CD4-positive, alpha-beta memory T cell (primary cell): ENCODE measurements around the gene DCUN1D1. TPM values are rescaled to one million over a fixed set of nuclear protein-coding genes. Genes with fewer than 3 reads are reported as not detected.
A peak's percentile ranks its signal among the peaks of the same experiment; 100 is the strongest.

Experiments
- CTCF ChIA-PET: fragments of 350-600 bp; sonication (Branson Sonifier 250); formaldehyde crosslinking; loops from one replicate; lab custom pipeline; 2021; ENCODE audit warnings: inconsistent platforms; ENCODE audit not compliant: partially characterized antibody; lab: Charles Lee
- POLR2A ChIA-PET: fragments of 350-600 bp; sonication (Branson Sonifier 250); formaldehyde crosslinking; loops from one replicate; lab custom pipeline; 2021; ENCODE audit not compliant: partially characterized antibody; lab: Charles Lee
- DNase-seq, 5 donors: peaks; one replicate each; pipeline versions ENCODE4 v3.0.0 to v3.0.0-alpha.2; 2020 to 2022; ENCODE audit warnings: mixed read lengths in 1 of 5
- H3K27ac ChIP-seq: one replicate; pipeline ENCODE4 v1.7.0; 2013; ENCODE audit warnings: low read depth, low read length
- H3K27me3 ChIP-seq: 2 replicates; pipeline ENCODE4 v1.7.0; 2013; ENCODE audit warnings: mild to moderate bottlenecking, low read length, moderate library complexity; ENCODE audit not compliant: insufficient read depth
- H3K36me3 ChIP-seq: 2 replicates; pipeline ENCODE4 v1.7.0; 2013; ENCODE audit warnings: mild to moderate bottlenecking, low read length, moderate library complexity; ENCODE audit not compliant: insufficient read depth
- H3K4me1 ChIP-seq: 2 replicates; pipeline ENCODE4 v1.7.0; 2013; ENCODE audit warnings: mild to moderate bottlenecking, low read length, moderate library complexity; ENCODE audit not compliant: insufficient read depth
- H3K4me3 ChIP-seq, 2 donors: one replicate each; pipeline ENCODE4 v1.7.0; 2013; ENCODE audit warnings: low read length in 2 of 2, mild to moderate bottlenecking in 1 of 2
- H3K9me3 ChIP-seq, 2 donors: one replicate each; pipeline ENCODE4 v1.7.0; 2013; ENCODE audit warnings: low read length in 2 of 2, control low read depth in 1 of 2; ENCODE audit not compliant: control insufficient read depth in 1 of 2
- H3K27ac Mint-ChIP-seq, 7 donors: one replicate each; pipeline ENCODE4 v1.8.0; 2020 to 2021; ENCODE audit warnings: mixed read lengths in 7 of 7, mild to moderate bottlenecking in 6 of 7, inconsistent platforms in 3 of 7, moderate library complexity in 3 of 7
- H3K27me3 Mint-ChIP-seq, 2 donors: one replicate each; pipeline ENCODE4 v1.8.0; 2020 to 2021; ENCODE audit warnings: mixed read lengths in 2 of 2
- H3K36me3 Mint-ChIP-seq, 2 donors: one replicate each; pipeline ENCODE4 v1.8.0; 2020 to 2021; ENCODE audit warnings: mixed read lengths in 2 of 2, inconsistent platforms in 1 of 2, mild to moderate bottlenecking in 1 of 2
- H3K4me1 Mint-ChIP-seq, 4 donors: one replicate each; pipeline ENCODE4 v1.8.0; 2020 to 2021; ENCODE audit warnings: mixed read lengths in 4 of 4, mild to moderate bottlenecking in 1 of 4
- H3K4me3 Mint-ChIP-seq, 8 donors: one replicate each; pipeline ENCODE4 v1.8.0; 2020 to 2021; ENCODE audit warnings: mixed read lengths in 8 of 8, mild to moderate bottlenecking in 7 of 8, moderate library complexity in 6 of 8, inconsistent platforms in 3 of 8
- H3K9me3 Mint-ChIP-seq, 8 donors: one replicate each; pipeline ENCODE4 v1.8.0; 2020 to 2021; ENCODE audit warnings: mixed read lengths in 8 of 8, mild to moderate bottlenecking in 5 of 8, inconsistent platforms in 3 of 8, moderate library complexity in 1 of 8
- intact Hi-C: fragments of 100-400 bp; cut with micrococcal nuclease; formaldehyde crosslinking; loops from one replicate; pipeline ENCODE4 v1.15.1; 2023
- polyA plus RNA-seq, 2 donors: library from polyadenylated mRNA; unstranded; fragments of 300-500 nt; fragmentation: Illumina TruSeq; gene quantifications; one replicate each; pipeline ENCODE4 v1.2.3, GENCODE V29; 2021
- total RNA-seq, 2 experiments: library from RNA; stranded (reverse); gene quantifications; one replicate each; pipeline ENCODE4 v1.2.3, GENCODE V29; 2021

Gene DCUN1D1
- total and polyA plus RNA-seq, 4 experiments from 2014 or later = 26.1 to 36.4 (median 32.7) TPM

DNA sequence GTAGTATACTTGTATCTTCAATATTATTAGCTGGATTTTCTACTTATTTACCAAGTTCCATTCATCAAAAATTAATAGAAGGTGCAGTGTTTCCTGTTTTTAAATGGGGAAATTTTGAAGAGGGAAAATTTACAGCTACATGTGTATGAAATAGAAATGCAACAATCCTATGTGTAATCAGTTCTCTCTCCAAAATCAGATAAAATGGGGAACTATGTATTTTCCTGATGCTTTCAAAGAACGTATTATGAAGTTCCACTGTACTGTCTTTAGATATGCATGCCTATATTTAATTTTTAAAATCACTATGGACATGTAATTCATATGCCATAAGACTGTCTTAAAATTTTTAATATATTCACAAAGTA lies 43.4 kb downstream of the DCUN1D1 start:
- H3K9me3 Mint-ChIP-seq = peaks cover 0 to 14% (median 4%) of the 10 kb centered on the region in 8 donors
- Histone ChIP-seq H3K27ac (no peak overlapping the region), H3K9me3 (no peaks in the 10 kb centered on the region), H3K4me1 (peaks cover 33% of the 10 kb centered on the region), H3K4me3 (no peak overlapping the region), H3K27me3 (no peaks in the 10 kb centered on the region), H3K36me3 (no peaks in the 10 kb centered on the region)
- intact Hi-C loops = no loop called here
- ChIA-PET POLR2A (no interaction called here), CTCF (interaction anchor here (1.5 kb wide), 1 partner anchor 16 kb away, joined by 4 read pairs; no protein-coding TSS in a partner anchor)
- no peak for DNase-seq
- H3K27ac Mint-ChIP-seq = peak overlapping the region in 2 of 7 donors; percentile 24 to 29
- H3K4me1 Mint-ChIP-seq = peaks cover 29 to 45% (median 33%) of the 10 kb centered on the region in 4 donors
- H3K27me3 Mint-ChIP-seq = no peaks in the 10 kb centered on the region
- H3K4me3 Mint-ChIP-seq = no peak overlapping the region
- H3K36me3 Mint-ChIP-seq = peaks cover 0 to 4% of the 10 kb centered on the region in 2 donors

DNA sequence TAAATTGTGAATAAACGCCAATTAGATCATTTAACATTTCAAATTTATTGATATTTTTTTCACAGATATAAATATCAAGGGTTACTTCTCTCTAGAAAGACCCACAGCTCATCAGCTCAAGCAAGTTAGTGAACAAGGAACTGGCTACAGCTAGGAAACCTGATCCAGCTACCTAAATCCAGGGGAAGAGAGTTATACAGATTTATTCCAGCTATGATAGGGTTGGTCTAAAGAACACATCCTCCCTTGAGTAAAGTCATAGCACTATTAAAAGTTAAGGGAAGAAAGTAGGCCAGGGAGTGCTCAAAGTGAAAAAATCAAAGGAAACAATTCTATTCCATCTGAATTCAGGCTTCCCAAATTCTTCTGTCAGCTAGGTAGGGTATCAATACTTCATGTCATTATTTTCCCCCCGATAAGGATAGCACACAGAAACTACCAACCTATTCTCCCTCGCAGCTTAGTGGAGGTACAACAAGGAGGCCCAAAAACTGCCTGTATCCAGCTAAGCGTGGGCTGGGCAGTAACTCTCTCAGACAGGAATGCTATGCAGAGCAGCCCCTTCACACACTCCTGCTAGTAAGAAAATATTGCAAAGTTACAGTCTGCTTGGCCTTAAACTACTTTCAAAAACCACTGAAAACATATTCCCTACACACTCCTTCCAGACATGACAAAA lies 44.0 kb downstream of the DCUN1D1 start:
- Histone ChIP-seq H3K4me3 (no peak overlapping the region), H3K9me3 (no peaks in the 10 kb centered on the region), H3K36me3 (no peaks in the 10 kb centered on the region), H3K4me1 (peaks cover 33% of the 10 kb centered on the region), H3K27me3 (no peaks in the 10 kb centered on the region), H3K27ac (no peak overlapping the region)
- DNase-seq = no peak
- Mint-ChIP-seq H3K27ac (peak overlapping the region in 3 of 7 donors; percentile 24 to 58 (median 29)), H3K4me3 (no peak overlapping the region), H3K36me3 (peaks cover 0 to 4% of the 10 kb centered on the region in 2 donors), H3K9me3 (peaks cover 0 to 19% (median 8%) of the 10 kb centered on the region in 8 donors), H3K4me1 (peaks cover 29 to 45% (median 33%) of the 10 kb centered on the region in 4 donors), H3K27me3 (no peaks in the 10 kb centered on the region)
- POLR2A ChIA-PET = no interaction called here
- intact Hi-C loops = no loop called here
- CTCF ChIA-PET = interaction anchor here (1.3 to 1.5 kb wide), 2 partner anchors 16 to 20 kb away, joined by 4 to 5 read pairs; no protein-coding TSS in a partner anchor

DNA sequence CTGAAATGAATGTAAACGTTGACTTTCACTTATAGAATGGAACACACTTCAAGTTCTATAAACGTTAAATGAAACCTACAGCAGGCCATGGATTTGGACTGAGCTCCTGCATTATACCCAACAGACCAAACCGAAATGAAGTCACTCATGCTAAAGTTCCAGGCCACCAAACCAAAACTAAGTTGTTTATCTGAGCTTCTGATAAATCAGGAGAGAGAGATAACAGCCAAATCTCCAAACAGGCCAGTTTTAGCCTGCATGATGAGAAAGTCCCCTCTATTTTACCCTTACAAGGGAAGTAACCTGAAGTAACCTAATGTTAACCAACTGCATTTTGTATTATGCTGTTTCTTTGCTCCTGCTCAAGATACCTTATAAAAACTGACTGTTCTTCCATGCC lies 44.5 kb downstream of the DCUN1D1 start:
- Histone ChIP-seq H3K27me3 (no peaks in the 10 kb centered on the region), H3K27ac (no peak overlapping the region), H3K4me3 (no peak overlapping the region), H3K4me1 (peaks cover 33% of the 10 kb centered on the region), H3K36me3 (no peaks in the 10 kb centered on the region), H3K9me3 (no peaks in the 10 kb centered on the region)
- Mint-ChIP-seq H3K27ac (peak overlapping the region in 5 of 7 donors; percentile 9 to 58 (median 14)), H3K9me3 (peaks cover 0 to 24% (median 10%) of the 10 kb centered on the region in 8 donors), H3K27me3 (no peaks in the 10 kb centered on the region), H3K4me1 (peaks cover 29 to 45% (median 33%) of the 10 kb centered on the region in 4 donors), H3K4me3 (peak overlapping the region in 1 of 8 donors; percentile 12), H3K36me3 (peaks cover 0 to 4% of the 10 kb centered on the region in 2 donors)
- intact Hi-C loops = no loop called here
- CTCF ChIA-PET = interaction anchor here (1.3 to 1.5 kb wide), 2 partner anchors 17 to 19 kb away, joined by 4 to 5 read pairs; no protein-coding TSS in a partner anchor
- POLR2A ChIA-PET = no interaction called here
- DNase-seq = no peak

DNA sequence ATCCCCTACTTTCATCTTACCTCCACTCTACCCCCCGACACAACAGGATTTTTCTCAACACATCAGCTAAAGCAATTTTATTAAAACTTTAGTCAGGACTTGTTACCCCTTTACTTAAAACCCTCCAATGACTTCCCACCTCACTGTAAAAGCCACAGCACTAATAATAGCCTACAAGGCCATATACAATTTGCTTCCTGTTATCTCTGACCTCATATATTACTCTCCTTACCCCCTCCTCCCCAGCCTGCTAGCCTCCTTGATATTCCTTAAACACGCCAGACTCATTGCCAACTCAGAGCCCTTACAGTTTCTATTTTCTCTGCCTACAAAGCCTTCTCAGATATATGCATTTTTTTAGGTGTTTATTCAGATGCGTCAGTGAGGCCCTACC lies 54.4 kb downstream of the DCUN1D1 start:
- Histone ChIP-seq H3K36me3 (no peaks in the 10 kb centered on the region), H3K4me3 (no peak overlapping the region), H3K27me3 (no peaks in the 10 kb centered on the region), H3K27ac (no peak overlapping the region), H3K9me3 (no peaks in the 10 kb centered on the region), H3K4me1 (no peaks in the 10 kb centered on the region)
- intact Hi-C loops = no loop called here
- ChIA-PET CTCF (interaction anchor here (1.0 kb wide), 1 partner anchor 216 kb away, joined by 3 read pairs; no protein-coding TSS in a partner anchor), POLR2A (no interaction called here)
- peaks cover 30 to 40% of the 10 kb centered on the region in 2 donors for H3K36me3 Mint-ChIP-seq
- peaks cover 0 to 10% (median 7%) of the 10 kb centered on the region in 4 donors for H3K4me1 Mint-ChIP-seq
- peak overlapping the region in 1 of 8 donors; percentile 67 for H3K4me3 Mint-ChIP-seq
- peak overlapping the region in 2 of 7 donors; percentile 11 to 49 for H3K27ac Mint-ChIP-seq
- no peak for DNase-seq
- no peaks in the 10 kb centered on the region for H3K27me3 Mint-ChIP-seq
- H3K9me3 Mint-ChIP-seq = peaks cover 0 to 12% (median 6%) of the 10 kb centered on the region in 8 donors

DNA sequence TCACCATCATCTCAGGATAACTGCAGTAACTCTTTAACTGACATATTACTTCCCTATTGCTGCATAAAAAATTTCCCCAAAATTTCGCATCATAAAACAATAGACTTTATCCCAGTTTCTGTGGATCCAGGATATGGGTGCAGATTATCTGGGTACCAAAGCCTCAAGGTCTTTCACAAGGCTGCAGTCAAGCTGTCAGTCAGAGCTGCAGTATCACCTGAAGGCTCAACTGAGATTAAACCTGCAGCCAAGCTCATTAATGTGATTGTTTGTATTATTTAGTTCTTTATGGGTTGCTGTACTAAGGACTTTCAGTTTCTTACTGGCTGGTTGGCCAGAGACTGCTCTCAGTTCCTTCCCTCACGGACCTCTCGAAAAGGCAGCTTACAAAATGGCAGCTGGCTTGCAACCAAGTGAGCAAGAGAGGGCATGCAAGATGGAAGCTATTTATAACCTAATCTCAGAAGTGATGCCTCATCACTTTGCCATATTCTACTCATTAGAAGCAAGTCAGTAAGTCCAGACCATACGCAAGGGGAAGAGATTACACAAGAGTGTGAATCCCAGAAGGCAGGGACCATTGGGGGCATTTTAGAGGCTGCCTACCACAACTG lies 54.9 kb downstream of the DCUN1D1 start:
- Mint-ChIP-seq H3K36me3 (peaks cover 34 to 43% of the 10 kb centered on the region in 2 donors), H3K27ac (peak overlapping the region in 1 of 7 donors; percentile 20)
- CTCF ChIA-PET = interaction anchor here (1.0 kb wide), 1 partner anchor 215 kb away, joined by 3 read pairs; no protein-coding TSS in a partner anchor

DNA sequence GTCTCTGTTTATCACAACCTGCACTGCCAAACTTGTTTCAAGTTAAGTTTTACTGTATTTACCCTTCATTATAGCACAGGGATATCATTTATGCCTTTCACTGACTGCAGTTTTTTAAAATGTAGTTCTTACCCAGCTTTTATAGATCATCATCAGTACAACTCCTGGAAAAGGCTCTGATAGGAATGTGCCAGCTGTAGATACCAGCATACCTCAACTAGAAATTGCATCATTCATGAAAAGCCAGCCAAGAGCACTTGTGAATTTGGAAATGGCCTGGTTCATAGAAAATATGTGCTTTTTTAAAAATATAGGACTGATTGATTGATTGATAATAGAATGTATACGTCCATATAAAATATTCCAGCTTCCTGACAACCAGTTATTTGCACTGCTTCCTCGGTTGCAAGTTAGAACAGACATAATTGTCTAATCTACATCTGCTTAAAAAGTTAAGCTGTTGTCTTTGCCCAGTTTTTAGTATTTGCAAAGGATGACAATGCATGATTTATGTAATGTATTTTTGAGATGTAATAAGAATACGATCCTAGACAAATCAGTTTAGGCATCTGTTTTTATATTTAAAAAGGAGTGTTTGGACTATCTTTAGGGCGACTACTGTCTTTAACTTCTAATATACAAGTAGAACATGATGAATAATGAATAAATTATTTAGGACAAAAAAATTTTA lies 58.5 kb downstream of the DCUN1D1 start:
- Mint-ChIP-seq H3K4me1 (peaks cover 0 to 3% (median under 1%) of the 10 kb centered on the region in 4 donors), H3K4me3 (no peak overlapping the region), H3K27ac (no peak overlapping the region), H3K9me3 (peaks cover 0 to 2% (median 0%) of the 10 kb centered on the region in 8 donors), H3K36me3 (peaks cover 36 to 41% of the 10 kb centered on the region in 2 donors), H3K27me3 (no peaks in the 10 kb centered on the region)
- Histone ChIP-seq H3K36me3 (peaks cover 4% of the 10 kb centered on the region), H3K4me1 (no peaks in the 10 kb centered on the region), H3K27ac (no peak overlapping the region), H3K27me3 (no peaks in the 10 kb centered on the region), H3K9me3 (no peaks in the 10 kb centered on the region), H3K4me3 (no peak overlapping the region)
- intact Hi-C loops = no loop called here
- no peak for DNase-seq
- CTCF ChIA-PET = interaction anchor here (0.6 to 1.5 kb wide), 2 partner anchors 13 to 17 kb away, joined by 3 to 6 read pairs; no protein-coding TSS in a partner anchor
- POLR2A ChIA-PET = no interaction called here

More for the DNA sequence above, 54.9 kb downstream of the DCUN1D1 start:
- H3K36me3 ChIP-seq = no peaks in the 10 kb centered on the region
- Mint-ChIP-seq H3K4me3 (no peak overlapping the region), H3K4me1 (peaks cover 0 to 10% (median 7%) of the 10 kb centered on the region in 4 donors), H3K9me3 (peaks cover 0 to 11% (median 6%) of the 10 kb centered on the region in 8 donors), H3K27me3 (no peaks in the 10 kb centered on the region)
- no peaks in the 10 kb centered on the region for H3K27me3 ChIP-seq
- H3K9me3 ChIP-seq = no peaks in the 10 kb centered on the region
- no peak for DNase-seq
- intact Hi-C loops = no loop called here
- no peaks in the 10 kb centered on the region for H3K4me1 ChIP-seq
- H3K27ac ChIP-seq = no peak overlapping the region
- POLR2A ChIA-PET = no interaction called here
- no peak overlapping the region for H3K4me3 ChIP-seq
